GM19463 (cell line): ENCODE data around the gene CANT1.

Experiments
- ATAC-seq: cut with Tn5 transposase; IDR thresholded peaks from one replicate; pipeline ENCODE4 v1.9.1; 2021; ENCODE audit warnings: mild to moderate bottlenecking, moderate library complexity; ENCODE audit not compliant: unreplicated experiment

Gene CANT1

DNA sequence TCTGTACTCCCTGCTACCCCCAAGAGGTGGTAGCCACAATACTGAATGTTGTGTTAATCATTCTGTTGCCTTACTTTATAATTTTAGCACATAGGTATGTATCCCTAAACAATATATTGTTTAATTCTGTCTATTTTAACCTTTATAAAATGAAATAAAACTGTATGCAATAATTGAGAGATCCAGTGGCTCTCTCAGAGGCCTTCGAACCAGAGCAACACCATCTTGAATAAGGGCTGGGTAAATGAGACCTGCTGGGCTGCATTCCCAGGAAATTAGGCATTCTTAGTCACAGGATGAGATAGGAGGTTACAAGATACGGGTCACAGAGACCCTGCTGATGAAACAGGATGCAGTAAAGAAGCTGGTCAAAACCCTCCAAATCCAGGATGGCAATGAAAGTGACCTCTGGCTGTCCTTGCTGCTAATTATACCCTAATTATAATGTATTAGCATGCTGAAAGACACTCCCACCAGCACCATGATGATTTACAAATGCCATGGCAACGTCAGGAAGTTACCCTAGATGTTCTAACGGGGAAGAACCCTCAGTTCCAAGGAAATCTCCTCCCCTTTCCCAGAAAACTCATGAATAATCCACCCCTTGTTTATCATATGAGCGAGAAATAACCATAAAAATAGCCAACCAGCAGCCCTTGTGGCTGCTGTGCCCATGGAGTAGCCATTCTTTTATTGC is 2.0 kb upstream of the CANT1 start:
- no peak for ATAC-seq

DNA sequence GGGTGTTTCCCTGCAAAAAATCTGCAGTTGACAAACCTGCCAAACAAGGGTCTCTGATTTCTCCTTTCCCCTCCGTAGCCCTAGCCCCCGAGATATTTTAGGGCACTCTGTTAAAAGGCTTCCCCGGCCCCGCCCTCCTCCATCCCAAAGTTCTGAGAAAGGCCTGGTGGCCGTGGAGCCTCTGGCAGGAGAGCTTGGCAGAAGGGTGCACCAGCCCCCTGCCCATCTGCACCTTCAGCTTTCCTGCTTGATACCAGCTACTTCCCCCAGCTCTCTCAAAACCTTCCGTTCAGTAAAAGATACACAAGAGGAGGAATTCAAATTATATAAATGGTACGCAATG is 711 bp upstream of the CANT1 start:
- no peak for ATAC-seq

DNA sequence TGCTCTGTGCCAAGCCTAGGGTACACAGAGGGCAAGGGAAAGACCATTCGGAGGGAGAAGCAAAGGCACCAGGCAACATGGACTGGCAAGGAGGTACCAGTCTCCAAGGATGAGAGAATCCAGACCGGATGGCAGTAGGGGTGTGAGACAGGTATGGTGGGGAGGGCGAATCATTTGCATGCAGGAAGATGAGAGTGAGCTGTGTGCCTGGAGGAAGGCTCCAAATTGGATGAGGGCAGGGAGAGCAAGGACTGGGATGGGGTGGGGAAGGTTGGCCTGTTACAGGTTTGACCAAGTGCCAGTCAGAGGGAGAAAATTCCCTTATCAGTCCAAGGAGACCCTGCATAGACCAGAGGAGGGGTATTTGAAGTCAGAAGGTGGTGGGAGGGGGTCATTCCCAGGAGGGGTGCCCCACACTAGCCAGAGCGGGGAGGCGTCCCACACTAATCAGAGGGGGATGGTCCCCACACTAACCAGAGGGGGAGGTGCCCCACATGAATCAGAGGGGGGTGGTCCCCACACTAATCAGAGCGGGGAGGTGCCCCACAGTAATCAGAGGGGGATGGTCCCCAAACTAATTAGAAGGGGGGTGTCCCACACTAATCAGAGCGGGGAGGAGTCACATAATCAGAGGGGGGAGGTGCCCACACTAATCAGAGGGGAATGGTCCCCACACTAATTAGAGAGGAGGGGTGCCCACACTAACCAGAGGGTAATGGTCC is 737 bp downstream of the CANT1 start:
- ATAC-seq, result no peak

DNA sequence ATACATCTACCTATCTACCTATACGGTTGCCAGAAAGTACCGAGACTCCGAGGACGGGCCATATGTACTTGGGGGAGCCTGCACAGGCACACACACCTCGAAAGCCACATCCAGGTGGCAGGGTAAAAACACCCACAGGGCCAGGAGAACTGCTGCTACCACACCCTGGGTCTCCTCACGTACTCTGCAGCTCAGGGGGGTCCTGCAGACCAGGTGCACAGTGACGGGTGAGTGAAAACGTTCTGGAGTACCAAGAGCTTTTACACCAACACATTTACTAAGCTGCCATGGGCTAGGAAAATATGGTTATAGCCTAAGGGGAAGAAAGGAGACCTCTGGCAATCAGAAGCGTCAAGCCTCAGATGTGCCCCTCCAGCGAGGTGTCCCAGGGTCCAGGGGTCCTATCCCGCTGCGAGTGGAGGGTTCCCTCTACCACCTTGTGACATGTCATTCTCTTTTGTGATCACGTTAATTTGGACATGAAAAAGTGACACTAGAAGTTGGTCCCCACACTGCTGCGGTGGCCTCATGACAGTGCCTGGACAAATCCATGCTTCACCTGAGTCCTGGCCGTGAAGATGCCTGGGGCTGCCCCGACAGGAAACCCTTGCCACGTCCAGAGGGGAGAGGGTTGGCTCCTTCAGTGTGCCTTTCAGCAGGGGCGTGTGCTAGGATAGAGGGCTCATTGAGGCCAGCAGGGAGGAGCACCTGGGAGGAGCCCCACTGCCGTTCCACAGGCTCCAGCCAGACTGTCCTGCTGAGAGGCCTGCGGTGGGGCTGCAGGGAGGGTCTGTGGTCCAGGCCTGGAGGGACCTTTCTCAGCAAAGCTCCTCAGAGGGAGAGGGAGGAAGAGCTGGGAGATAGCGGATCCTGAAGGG is 1.8 kb downstream of the CANT1 start:
- no peak for ATAC-seq

DNA sequence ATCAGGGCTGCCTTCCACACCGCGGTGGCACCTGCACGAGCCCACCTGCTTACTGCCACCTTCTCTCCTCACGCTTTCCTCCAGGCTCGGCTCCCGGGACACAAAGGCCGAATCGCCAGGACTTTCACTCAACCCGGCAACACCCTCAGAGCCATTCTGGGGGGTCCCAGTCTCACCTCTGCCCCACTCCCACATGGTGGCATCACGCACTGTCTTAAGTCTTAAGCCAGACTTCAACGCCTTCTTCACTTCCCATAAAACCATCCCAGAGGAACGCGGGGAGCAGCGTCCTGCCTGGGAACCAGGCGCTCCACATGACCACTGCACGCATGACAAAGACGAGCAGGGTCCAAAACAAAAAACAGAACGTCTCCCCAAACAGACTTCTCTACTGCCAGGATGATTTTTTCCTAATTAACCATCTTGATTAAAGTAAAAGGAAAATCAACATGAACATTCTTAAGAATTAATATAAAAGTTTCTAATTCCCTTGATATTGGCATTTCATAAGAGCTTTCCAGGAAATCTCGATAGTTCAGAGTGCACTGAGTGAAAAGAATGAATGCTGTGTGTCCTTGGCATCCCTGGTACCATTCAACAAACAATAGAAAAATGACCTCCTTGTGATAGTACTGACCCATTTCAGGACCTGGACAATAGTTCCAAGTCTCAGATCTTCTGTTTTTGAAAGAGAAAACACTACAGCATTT is 2.6 kb downstream of the CANT1 start:
- ATAC-seq, result no peak

DNA sequence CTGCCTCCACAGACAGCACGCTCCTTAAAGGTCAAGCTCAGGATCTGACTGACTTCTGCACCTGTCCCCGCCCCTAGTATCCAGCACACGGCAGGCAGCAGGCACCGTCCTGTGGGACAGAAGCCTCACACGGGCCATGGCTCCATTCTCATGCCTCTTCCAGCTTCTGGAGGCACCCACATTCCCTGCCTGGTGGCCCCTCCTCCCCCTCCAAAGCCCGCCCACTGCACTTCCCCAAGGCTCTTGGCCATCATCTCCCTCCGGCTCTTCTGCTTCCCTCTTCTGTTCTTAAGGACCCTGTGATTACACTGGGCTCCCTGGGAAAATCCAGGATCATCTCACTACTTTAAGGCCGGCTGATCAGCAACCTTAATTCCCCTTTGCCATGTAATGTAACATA is 3.5 kb downstream of the CANT1 start:
- no peak for ATAC-seq

DNA sequence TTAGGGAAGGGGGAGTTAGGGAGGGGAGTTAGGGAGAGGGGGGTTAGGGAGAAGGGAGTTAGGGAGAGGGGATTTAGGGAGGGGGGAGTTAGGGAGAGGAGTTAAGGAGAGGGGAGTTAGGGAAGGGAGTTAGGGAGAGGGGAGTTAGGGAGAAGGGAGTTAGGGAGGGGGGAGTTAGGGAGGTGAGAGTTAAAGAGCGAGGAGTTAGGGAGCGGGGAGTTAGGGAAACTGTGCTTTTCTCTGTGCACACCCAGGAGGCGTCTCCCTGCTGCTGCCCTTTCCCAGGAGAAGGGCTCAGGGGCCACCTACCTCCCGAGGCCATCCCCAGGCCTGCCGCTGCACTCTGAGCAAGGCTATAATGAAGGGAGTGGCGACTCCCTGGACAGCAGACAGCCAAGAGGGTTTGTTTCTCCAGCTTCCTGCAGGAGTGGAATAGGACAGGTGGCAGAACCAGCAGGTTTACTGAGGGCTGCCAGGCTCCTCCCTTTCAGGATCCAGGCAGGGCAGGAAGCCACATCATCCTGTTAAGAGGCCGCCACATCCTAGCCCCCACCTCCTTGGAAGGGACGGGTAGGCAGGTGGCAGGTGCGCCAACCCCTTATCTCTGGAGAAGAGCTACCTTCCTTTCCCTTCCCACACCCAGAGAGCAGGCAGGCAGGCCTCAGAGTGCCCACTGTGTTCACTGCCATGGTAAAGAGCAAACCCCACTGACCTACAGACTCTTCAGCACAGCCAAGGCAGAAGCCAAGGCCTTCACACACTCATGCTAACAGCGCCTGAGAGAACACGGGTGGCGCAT is 4.3 kb downstream of the CANT1 start:
- no peak for ATAC-seq

DNA sequence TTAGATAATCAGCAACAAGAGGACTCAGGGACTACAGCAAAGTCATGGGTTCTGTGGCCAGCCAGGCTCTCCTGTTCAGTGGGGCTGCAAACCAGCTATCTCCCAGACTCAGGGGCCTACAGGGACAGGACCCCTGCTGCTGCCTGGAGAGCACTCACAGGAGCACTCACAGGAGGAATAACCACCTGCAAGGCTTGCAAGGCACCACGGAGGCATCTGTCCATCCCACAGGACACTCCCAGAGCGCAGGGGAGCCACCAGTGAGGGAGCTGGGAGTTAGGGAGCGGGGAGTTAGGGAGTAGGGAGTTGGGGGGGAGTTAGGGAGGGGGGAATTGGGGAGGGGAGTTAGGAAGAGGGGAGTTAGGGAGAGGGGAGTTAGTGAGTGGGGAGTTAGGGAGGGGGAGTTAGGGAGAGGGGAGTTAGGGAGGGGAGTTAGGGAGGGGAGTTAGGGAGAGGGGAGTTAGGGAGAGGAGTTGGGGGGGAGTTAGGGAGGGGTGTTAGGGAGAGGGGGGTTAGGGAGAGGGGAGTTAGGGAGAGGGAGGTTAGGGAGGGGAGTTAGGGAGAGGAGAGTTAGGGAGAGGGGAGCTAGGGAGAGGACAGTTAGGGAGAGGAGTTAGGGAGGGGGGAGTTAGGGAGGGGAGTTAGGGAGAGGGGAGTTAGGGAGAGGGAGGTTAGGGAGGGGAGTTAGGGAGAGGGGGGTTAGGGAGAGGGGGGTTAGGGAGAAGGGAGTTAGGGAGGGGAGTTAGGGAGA is 5.7 kb downstream of the CANT1 start:
- ATAC-seq, result no peak

DNA sequence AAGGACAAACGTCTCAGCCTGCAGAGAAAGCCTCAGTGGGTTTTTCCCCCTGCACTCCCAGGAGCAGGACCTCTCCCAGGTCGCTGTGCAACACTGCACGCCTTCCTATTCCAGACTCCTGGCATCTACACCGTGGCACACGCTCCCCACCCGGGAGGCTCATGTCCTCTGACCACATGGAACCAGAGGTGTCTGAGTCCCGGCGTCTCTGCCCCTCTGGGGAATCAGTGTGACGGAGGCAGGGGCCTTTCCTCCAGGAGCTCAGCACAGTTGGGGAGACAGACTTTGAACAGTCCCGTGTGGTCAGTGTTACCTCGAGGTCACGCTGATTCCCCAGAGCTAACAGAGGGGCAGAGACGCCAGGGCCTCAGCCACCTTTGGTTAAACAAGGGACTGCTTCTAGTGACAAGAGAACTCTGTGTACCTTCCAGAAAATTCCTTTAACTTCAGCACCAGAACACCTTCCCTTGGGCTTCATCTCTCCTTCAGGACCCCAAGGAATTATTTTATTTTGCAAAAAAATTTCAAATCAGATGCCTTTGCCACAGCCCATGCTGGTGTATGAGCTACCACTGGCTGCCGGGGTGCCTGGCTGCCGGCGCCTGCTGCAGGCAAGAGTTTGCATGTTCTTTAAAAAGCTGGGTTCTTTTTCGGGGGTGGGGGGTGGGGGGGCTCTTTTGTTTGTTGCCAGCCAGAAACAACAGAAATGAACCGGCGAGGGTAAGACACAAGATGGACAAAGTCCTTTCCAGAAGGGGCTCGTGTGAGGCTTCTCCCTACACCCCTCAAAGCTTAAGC is 6.6 kb downstream of the CANT1 start:
- no peak for ATAC-seq

DNA sequence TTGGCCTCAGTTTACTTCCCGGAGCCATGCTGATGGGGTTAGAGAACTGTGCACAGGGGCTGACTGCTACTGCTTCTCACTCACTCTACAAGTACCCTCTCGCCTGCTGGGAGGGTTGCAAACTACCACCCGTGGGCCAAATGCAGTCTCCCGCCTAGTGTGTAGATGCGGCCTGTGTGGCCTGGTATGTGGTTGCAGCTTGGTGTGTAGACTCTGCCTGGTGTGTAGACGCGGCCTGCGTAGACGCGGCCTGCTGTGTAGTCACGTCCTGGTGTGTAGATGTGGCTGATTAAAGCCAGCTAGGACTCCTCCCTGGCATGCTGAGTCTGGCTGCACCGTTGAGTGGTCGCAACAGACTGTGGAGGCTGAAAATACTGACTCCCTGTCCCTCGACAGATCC is 7.3 kb downstream of the CANT1 start:
- no peak for ATAC-seq

DNA sequence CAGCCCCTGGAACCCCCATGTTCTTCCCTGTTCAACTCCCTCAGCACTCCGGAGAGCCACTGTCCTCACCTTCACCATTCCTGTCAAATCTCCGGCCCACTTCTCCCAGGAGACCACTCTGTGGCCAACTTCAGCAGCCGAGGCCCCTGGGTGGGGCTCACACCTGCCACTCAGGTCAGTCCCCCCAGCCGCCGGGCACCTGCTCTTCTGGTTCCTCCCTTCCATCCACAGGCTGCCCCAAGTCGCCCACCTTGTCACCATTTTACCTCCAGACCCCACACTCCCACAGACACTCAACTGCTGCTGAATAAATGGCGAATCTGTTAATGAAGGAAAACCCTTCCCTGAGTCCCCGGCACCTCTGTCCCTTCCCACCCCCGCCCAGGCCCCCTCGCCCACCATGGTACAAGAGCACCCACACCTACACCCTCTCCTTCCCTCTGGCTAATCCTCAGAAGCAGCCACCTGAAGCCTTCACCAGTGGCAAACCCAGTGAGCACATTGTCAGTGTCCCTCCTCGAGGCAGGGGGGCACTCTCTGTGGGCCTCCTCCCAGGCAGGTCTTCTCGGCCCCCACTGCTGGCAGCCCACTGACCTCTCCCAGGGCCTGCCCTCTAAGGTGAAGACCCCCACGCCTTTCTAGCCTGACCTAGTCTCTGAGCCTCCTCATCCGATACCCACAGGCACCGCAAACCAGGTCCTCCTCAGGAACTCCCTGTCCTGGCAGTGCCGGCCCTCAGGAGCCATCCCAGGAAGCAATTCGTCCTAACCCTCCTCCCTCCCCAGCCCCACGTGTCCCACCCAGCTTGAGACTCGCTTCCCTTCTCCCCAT is 8.2 kb downstream of the CANT1 start:
- no peak for ATAC-seq

DNA sequence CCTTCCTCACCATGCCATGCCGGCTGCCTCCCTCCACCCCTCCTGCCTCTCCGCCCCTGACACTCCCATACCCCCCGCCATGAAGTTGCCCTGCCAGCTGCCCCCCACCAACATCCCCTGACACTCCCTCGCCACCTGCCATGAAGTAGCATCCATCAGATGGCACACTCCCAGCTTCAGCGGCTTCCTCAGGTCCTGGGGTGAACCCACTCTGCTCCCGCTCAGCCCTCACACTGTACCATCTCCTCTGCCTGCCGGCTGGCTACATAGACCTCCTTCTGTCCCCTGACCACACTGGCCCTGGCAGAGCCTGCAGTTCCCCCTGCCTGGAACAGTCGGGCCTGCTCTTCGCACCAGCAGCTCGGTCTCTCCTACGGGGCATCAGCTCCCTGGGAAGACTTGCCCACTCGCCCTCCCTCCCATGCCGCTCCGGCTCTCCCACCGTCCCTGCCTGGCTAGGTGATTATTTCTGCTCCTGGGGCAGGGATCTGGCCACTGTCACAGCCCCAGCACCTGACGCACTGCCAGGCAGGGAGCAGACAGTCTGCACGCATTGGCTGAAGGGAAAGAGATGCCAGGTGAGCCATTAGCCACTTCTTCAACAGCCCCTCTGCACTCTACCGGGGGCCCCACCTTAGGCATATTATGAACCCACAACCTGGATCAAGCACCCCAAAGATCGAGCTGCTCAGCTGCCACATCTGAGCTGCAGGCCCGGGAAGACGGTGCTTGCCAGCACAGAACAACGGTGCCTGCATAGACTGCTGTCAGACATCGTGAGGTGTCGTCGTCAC is 9.0 kb downstream of the CANT1 start:
- ATAC-seq, result no peak

DNA sequence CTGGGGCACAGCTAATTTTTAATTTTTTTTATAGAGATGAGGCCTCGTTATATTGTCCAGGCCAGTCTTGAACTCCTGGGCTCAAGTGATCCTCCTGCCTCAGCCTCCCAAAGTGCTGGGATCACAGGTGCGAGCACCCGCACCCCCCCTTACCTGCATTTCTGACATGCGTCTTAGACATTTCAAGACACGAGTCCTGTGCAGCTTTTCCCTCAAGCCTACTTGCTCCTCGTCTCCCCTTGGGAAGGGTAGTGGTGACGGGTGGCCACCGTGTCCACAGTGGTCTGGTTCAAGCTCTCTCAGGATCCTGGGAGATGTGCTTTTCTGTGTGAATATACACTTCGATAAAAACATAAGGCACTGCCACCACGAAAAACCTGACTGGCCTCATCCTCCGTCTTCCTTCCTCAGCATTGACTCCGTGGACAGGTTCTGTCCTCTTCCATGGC is 9.6 kb downstream of the CANT1 start:
- ATAC-seq, result no peak

DNA sequence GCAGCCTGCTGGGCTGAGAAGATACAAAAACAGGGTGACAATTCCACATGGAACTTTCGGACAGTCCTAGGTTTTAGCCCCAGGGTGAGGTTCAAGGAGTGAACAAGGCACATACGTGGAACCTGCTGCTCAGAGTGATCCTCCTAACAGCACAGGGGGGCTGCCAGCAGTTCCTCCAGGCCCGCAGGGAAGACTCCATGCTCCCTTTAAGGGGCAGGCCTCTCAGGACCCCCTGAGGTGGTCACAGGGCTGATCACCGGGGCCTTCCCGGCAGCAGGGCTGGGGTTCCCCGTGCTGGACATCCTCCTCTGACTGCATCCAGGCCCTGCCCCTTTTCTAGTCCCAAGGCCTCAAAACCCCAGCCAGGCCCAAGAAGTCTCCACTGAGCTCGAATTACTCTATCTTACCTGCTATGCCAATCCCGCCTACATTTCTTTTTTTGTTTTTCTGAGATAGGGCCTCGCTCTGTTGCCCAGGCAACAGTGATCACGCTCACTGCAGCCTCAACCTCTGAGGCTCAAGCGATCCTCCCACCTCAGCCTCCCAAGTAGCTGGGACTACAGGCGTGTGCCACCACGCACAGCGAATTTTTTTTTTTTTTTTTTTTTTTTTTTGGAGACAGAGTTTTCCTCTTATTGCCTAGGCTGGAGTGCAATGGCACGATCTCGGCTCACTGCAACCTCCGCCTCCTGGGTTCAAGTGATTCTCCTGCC is 10.4 kb downstream of the CANT1 start:
- ATAC-seq, result no peak

DNA sequence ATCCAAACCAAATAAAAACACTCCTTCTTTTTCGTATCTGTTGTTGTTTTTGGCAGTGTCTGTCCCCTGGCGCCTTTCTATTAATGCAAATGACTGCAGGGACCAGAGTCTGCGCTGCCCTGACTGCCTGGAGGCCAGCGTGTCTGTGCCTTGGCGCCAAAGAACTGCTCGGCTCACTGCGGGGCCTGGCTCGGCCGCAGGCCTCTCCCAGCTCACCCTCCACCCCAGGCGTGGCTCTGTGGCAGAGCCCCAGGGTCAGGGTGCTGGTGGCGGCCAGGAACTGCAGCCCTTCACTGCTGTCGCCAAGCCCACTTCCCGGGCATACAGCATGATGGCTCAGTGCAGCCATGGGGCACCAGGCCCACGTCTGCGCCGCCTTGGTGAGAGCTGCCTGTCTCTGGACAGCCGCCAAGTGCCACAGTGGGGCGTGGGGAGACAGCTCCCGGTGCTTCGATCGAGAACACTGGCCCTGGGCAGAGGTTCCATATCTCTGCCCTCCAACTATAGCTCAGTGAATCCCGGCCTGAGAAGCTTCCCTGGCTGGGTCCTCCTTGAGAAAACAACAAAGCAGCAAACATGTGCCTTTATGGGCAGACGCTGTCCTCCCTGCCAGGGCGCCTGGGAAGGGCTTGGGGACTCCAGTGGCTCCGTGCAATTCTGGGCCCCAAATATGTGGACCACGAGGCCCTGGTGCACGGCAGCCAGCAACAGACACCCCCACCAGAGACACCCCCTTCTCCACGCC is 11.1 kb downstream of the CANT1 start:
- ATAC-seq, result no peak

DNA sequence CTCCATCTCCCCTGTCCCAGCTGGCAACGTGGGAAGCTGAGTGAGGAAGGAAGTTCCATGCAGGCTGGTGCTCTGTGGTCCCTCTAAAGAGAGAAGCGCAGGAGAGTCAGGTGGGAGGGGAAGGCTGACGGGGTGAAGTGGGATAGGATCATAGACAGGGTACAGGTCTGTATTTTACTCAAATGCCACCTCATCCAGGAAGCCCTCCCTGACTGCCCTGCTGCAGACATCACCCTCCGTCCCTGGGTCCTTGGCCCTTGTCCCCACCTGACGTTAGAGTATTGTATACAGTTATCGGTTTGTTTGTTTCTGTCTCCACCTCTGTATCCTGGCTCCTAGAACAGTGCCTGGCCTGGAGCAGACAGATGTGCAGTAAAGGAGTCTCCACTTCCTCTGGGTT is 11.7 kb downstream of the CANT1 start:
- ATAC-seq, result no peak
